ENCODE results near the gene DYRK1A. TPM values are rescaled to one million over a fixed set of nuclear protein-coding genes. Genes with fewer than 3 reads are reported as not detected.

The DYRK1A gene
- total RNA-seq, 1 experiment from 2014 or later, result 49.3 TPM

- peaks cover 0 to 4% of the 10 kb centered on the region in 2 experiments; a peak in 1 of 4 replicates for H3K36me3 ChIP-seq (ENCODE audit: control insufficient read depth in 1 of 2, insufficient read depth in 2 of 2, low read length in 2 of 2)
- DNase-seq (ENCODE audit: low read depth, low spot score) (no peak), ATAC-seq (no peak)
- no peak overlapping the region for H3K4me3 ChIP-seq (replicated peaks in 1 of 2; ENCODE audit: low read depth in 1 of 2, low read length in 2 of 2)
- ChIA-PET POLR2A (no interaction called here), RAD21 (ENCODE audit: low non-redundant PET in 1 of 2, low total read pairs in 2 of 2, uncharacterized antibody in 2 of 2, unreplicated experiment in 2 of 2) (no interaction called here), CTCF (no interaction called here)
- H2AFZ ChIP-seq (ENCODE audit: low read depth, low read length, poor library complexity, severe bottlenecking), result no peak overlapping the region
- no TSS peak for BruUV-seq (replicated peaks)
- peaks cover 98% of the 10 kb centered on the region for H3K79me2 ChIP-seq (ENCODE audit: insufficient read depth, low read length)
- H3K27me3 ChIP-seq (ENCODE audit: insufficient read depth, low read length), result no peaks in the 10 kb centered on the region
- no peaks in the 10 kb centered on the region for H3K9me2 ChIP-seq (ENCODE audit: insufficient read depth)
- peaks cover 5% of the 10 kb centered on the region; the same call in 1 of the 2 replicates for H4K20me1 ChIP-seq (ENCODE audit: insufficient read depth)
- H3K4me2 ChIP-seq (ENCODE audit: low read length), result no peak overlapping the region
- H3K27ac ChIP-seq (ENCODE audit: low read depth, low read length), result no peak overlapping the region
- TF ChIP-seq ZBTB33 (IDR thresholded peaks at IDR 0.05; ENCODE audit: extremely low read depth, insufficient replicate concordance, low read length) (no peak), SP1 (IDR thresholded peaks at IDR 0.05; ENCODE audit: low read depth) (no peak), ZNF274 (IDR thresholded peaks at IDR 0.05; ENCODE audit: low read depth, low read length) (no peak), CEBPB (IDR thresholded peaks at IDR 0.05; ENCODE audit: low read depth) (no peak), ZFX (IDR thresholded peaks at IDR 0.05) (no peak), SIN3A (IDR thresholded peaks at IDR 0.05; ENCODE audit: low read depth) (no peak), POLR2AphosphoS5 (IDR thresholded peaks at IDR 0.05; ENCODE audit: low read depth, low read length) (no peak), FOSL1 (IDR thresholded peaks at IDR 0.05; ENCODE audit: low read depth) (no peak), CTCF (IDR thresholded peaks at IDR 0.05 in 2 of 3, conservative IDR thresholded peaks at IDR 0.05 in 1 of 3; ENCODE audit: borderline replicate concordance in 1 of 3, insufficient read depth in 1 of 3, low read depth in 2 of 3, low read length in 2 of 3) (no peak), TCF7L2 (IDR thresholded peaks at IDR 0.05; ENCODE audit: borderline replicate concordance, extremely low read depth, insufficient read depth, insufficient read length) (no peak), JUND (IDR thresholded peaks at IDR 0.05) (no peak), EZH2 (IDR thresholded peaks at IDR 0.05) (no peak), EZH2phosphoT487 (IDR thresholded peaks at IDR 0.05; ENCODE audit: borderline replicate concordance) (no peak), YY1 (IDR thresholded peaks at IDR 0.05; ENCODE audit: extremely low read depth, insufficient replicate concordance, low read depth, low read length) (no peak)
- no peaks in the 10 kb centered on the region for H3K4me1 ChIP-seq (ENCODE audit: control insufficient read depth in 1 of 2, insufficient read depth in 2 of 2, low read length in 2 of 2)
- H3K9me3 ChIP-seq (ENCODE audit: control insufficient read depth in 1 of 2, insufficient read depth in 1 of 2, low read depth in 1 of 2, low read length in 2 of 2), result no peaks in the 10 kb centered on the region
- no peak overlapping the region for H3K9ac ChIP-seq (ENCODE audit: low read length)
- intact Hi-C loops (cut with micrococcal nuclease), result no loop called here
Observed at GRCh38 chr21:37472581-37472980, 106.0 kb downstream of the DYRK1A start.
